Measurements from ENCODE around the gene AUTS2. TPM values are rescaled to one million over a fixed set of nuclear protein-coding genes. Genes with fewer than 3 reads are reported as not detected.

The AUTS2 gene
- total RNA-seq, 2 donors from 2014 or later, result 43.4 to 52.9 TPM

GRCh38 chr7:69598487-69599285 lies 411 bp downstream of the AUTS2 start:
- peak; percentile 82 for DNase-seq (ENCODE audit: low spot score)
- intact Hi-C loops (cut with DNase I), result no loop called here

- intact Hi-C loops (cut with DNase I), result no loop called here
- DNase-seq (ENCODE audit: low spot score), result peak; percentile 71
Measured at GRCh38 chr7:69599286-69599954, 1.1 kb downstream of the AUTS2 start.

- DNase-seq (ENCODE audit: low spot score), result no peak
- intact Hi-C loops (cut with DNase I), result loop anchor here in 1 of 2 donors (10.0 kb wide), 1 partner anchor 75 kb away; no protein-coding TSS in a partner anchor
Measured at GRCh38 chr7:69599955-69600709, 1.9 kb downstream of the AUTS2 start.

GRCh38 chr7:69600710-69601519 lies 2.6 kb downstream of the AUTS2 start:
- no peak for DNase-seq (ENCODE audit: low spot score)
- intact Hi-C loops (cut with DNase I), result loop anchor here in 1 of 2 donors (10.0 kb wide), 1 partner anchor 74 kb away; no protein-coding TSS in a partner anchor

GRCh38 chr7:69602522-69602921 lies 4.2 kb downstream of the AUTS2 start:
- no peak for DNase-seq (ENCODE audit: low spot score)
- intact Hi-C loops (cut with DNase I), result loop anchor here in 1 of 2 donors (10.0 kb wide), 1 partner anchor 72 kb away; no protein-coding TSS in a partner anchor

GRCh38 chr7:69603351-69603750 lies 5.1 kb downstream of the AUTS2 start:
- no peak for DNase-seq (ENCODE audit: low spot score)
- intact Hi-C loops (cut with DNase I), result loop anchor here in 1 of 2 donors (10.0 kb wide), 1 partner anchor 71 kb away; no protein-coding TSS in a partner anchor

GRCh38 chr7:69603937-69604494 lies 5.7 kb downstream of the AUTS2 start:
- intact Hi-C loops (cut with DNase I), result loop anchor here in 1 of 2 donors (10.0 kb wide), 1 partner anchor 71 kb away; no protein-coding TSS in a partner anchor
- no peak for DNase-seq (ENCODE audit: low spot score)

GRCh38 chr7:69605070-69605469 lies 6.8 kb downstream of the AUTS2 start:
- intact Hi-C loops (cut with DNase I), result loop anchor here in 1 of 2 donors (10.0 kb wide), 1 partner anchor 70 kb away; no protein-coding TSS in a partner anchor
- no peak for DNase-seq (ENCODE audit: low spot score)

DNA sequence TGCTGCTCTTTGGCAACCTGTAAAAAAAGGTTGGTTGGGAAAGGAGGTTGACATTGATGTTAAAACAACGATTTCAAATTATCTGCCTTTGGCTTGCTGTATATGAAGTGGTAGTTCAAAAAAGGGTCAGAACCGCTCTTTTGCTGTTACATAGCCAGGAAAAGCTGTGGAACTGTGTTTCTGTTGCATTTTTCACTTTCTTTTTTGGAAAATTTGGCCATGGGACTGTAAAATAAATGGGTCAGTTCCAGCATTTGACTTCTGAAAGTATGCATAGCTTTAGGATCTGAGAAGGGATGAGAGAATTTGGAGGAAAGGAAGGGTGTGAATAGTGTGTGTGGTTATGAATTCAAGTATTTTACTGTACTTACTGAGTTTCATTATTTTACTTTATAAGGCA lies 7.3 kb downstream of the AUTS2 start:
- DNase-seq (ENCODE audit: low spot score), result no peak
- intact Hi-C loops (cut with DNase I), result loop anchor here in 1 of 2 donors (10.0 kb wide), 1 partner anchor 69 kb away; no protein-coding TSS in a partner anchor

GRCh38 chr7:69608049-69608448 lies 9.8 kb downstream of the AUTS2 start:
- intact Hi-C loops (cut with DNase I), result loop anchor here (2.0 to 10.0 kb wide), 2 partner anchors 67 to 71 kb away; no protein-coding TSS in a partner anchor
- no peak for DNase-seq (ENCODE audit: low spot score)

DNA sequence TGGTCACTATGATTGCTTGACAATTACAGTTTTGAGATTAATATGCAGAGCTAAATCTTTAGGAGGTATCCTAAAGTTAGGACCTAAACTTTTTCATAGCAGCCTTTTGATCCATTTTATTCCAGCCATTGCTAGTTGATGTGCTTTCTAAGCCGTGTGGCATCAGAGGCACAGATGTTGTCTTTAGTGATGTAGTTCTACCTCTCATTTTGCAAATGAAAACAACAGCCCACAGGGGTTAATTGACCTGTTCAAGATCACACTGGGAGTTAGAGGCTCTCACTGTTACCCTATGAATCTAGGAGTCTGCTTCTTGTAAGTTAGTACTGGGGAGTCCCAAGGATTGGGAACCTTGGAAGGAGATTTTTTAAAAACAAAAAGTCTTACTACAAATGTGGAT lies 10.6 kb downstream of the AUTS2 start:
- intact Hi-C loops (cut with DNase I), result loop anchor here (2.0 to 10.0 kb wide), 2 partner anchors 66 to 70 kb away; no protein-coding TSS in a partner anchor
- DNase-seq (ENCODE audit: low spot score), result no peak

DNA sequence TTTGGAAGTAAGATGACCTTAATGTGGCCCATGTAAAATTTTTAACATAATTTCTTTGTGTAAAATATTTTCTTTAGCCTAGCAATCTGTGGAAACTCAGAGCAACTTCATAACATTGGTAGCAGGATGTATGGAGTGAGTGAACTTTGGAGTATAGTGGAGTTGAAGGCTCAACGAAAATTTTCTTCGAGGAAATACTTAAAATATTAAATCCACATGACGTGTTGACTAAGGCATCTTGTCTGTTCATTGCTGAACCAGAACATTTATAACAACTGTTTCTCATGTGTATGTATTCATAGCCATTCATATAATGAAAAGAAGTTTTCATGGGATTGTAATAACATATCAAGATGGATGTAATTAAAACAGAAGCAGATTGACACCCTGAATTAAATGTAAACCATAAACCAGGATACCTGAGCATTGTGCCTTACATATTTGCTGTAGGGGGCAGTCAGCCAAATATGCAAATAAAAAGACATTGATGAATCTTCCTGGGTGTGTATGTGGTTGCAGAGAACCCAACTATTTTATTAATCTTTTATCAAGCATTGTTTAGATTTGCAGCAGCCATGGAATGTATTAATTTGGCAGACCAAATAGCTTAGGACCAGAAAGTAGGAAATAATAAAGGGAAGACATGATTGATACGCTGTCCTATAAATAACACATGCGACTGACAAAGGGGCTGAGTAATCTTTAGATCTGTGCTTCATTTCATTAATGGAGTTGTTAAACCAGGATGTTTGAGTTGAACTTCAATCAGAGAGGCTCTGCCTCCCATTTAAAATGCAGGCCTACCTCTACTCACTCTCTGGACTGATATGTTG lies 11.5 kb downstream of the AUTS2 start:
- intact Hi-C loops (cut with DNase I), result loop anchor here (2.0 to 10.0 kb wide), 2 partner anchors 65 to 69 kb away; no protein-coding TSS in a partner anchor
- DNase-seq (ENCODE audit: low spot score), result no peak

- intact Hi-C loops (cut with DNase I), result no loop called here
- DNase-seq (ENCODE audit: low spot score), result no peak
Measured at GRCh38 chr7:69610374-69611084, 12.3 kb downstream of the AUTS2 start.

DNA sequence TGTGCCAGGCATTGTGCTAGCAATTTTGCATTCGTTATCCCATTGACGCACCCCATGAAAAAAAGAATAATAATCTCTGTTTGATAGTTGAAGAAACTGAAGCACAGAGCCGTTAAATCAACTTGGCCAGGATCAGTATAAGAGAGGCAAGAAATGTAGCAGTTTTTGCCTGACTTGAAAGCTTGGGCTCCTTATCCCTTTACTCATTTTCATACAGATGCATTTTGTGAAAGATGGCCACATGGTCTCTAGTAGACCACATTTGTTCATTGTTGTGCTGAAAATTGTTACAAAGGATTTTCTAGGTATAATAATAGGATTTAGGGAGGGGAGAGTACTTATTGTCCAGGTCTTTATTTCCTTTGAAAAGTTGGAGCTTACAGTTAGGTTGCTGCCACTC lies 14.7 kb downstream of the AUTS2 start:
- no peak for DNase-seq (ENCODE audit: low spot score)
- intact Hi-C loops (cut with DNase I), result no loop called here

GRCh38 chr7:69613846-69614245 lies 15.6 kb downstream of the AUTS2 start:
- intact Hi-C loops (cut with DNase I), result no loop called here
- no peak for DNase-seq (ENCODE audit: low spot score)

- no peak for DNase-seq (ENCODE audit: low spot score)
- intact Hi-C loops (cut with DNase I), result no loop called here
Measured at GRCh38 chr7:69615685-69616084, 17.4 kb downstream of the AUTS2 start.

DNA sequence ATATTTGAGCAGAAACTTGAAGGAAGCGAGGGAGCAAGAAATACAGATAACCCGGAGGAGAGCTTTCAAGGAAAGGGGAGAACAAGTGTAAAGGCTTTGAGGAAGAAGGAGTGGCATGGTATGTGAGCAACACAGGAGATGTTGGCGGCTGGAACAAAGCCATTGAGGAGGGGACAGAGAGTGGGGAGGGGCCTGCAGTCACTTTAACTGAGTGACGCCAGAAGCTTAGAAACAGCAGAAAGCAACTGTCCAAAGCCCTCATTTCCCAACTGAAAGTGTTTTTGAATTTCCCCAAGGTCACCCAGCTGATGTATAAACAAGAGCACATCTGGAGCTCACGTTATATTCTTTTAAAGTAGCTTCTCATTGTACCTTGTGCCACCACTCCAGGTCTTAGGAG lies 19.1 kb downstream of the AUTS2 start:
- no peak for DNase-seq (ENCODE audit: low spot score)
- intact Hi-C loops (cut with DNase I), result no loop called here

Data from posterior vena cava (tissue), 2 donors.